Sigmoid colon (tissue), 7 donors: Measurements from ENCODE around the gene INPP5E. TPM values are rescaled to one million over a fixed set of nuclear protein-coding genes. Genes with fewer than 3 reads are reported as not detected.

ENCODE experiments used
- DNase-seq: peaks from one replicate; pipeline ENCODE4 v3.0.0-alpha.2; 2019
- H3K27ac ChIP-seq, 4 donors: fragments of 200-600 bp; sonication (generic); one replicate each; pipeline ENCODE4 v1.5.1; 2016 to 2019; ENCODE audit warnings: mild to moderate bottlenecking in 1 of 4
- H3K27me3 ChIP-seq, 3 donors: fragments of 200-600 bp; sonication (generic); one replicate each; pipeline ENCODE4 v1.5.1; 2019; ENCODE audit warnings: mild to moderate bottlenecking in 1 of 3
- H3K36me3 ChIP-seq, 4 donors: fragments of 200-600 bp; sonication (generic); one replicate each; pipeline ENCODE4 v1.5.1; 2016 to 2019
- H3K4me1 ChIP-seq, 4 donors: fragments of 200-600 bp; sonication (generic); one replicate each; pipeline ENCODE4 v1.5.1; 2017 to 2019
- H3K4me3 ChIP-seq, 4 donors: fragments of 200-600 bp; sonication (generic); one replicate each; pipeline ENCODE4 v1.5.1; 2017 to 2019; ENCODE audit warnings: mild to moderate bottlenecking in 2 of 4, moderate library complexity in 1 of 4
- H3K9me3 ChIP-seq, 4 donors: fragments of 200-600 bp in 3 of 4; sonication (generic) in 3 of 4; one replicate each; pipeline versions ENCODE4 v1.5.1 to v1.6.1; 2013 to 2019
- CTCF ChIP-seq, 4 experiments: fragments of 450-650 bp in 3 of 4; fragments of 200-600 bp in 1 of 4; IDR thresholded peaks; one replicate each; pipeline ENCODE4 v1.5.1; 2016 to 2019; ENCODE audit warnings: antibody characterized with exemption in 4 of 4, mild to moderate bottlenecking in 3 of 4, moderate library complexity in 2 of 4
- EP300 ChIP-seq, 4 donors: sonication (generic); formaldehyde crosslinking; IDR thresholded peaks; one replicate each; pipeline ENCODE4 v1.6.1; 2017; ENCODE audit warnings: antibody characterized with exemption in 4 of 4
- POLR2A ChIP-seq, 2 donors: fragments of 450-650 bp; IDR thresholded peaks; one replicate each; pipeline ENCODE4 v1.6.1; 2016; ENCODE audit warnings: antibody characterized with exemption in 2 of 2, mild to moderate bottlenecking in 2 of 2, moderate library complexity in 2 of 2
- POLR2AphosphoS5 ChIP-seq, 4 donors: sonication (generic); formaldehyde crosslinking; IDR thresholded peaks; one replicate each; pipeline ENCODE4 v1.6.1; 2017; ENCODE audit warnings: antibody characterized with exemption in 4 of 4
- WGBS, 2 donors: extraction: QIAGEN DNeasy Blood & Tissue Kit; methylation state at CpG; one replicate each; pipeline ENCODE4 v1.1.7; 2013; 5-methylcytosine and 5-hydroxymethylcytosine counted together
- intact Hi-C: fragments of 100-400 bp; cut with DNase I; formaldehyde crosslinking; loops from one replicate; pipeline ENCODE4 v1.15.1; 2023
- polyA plus RNA-seq, 3 donors: library from polyadenylated mRNA; stranded (reverse); fragments of 200-250 nt; gene quantifications; one replicate each; pipeline ENCODE4 v1.2.3, GENCODE V29; 2013
- total RNA-seq, 4 donors: library from RNA; depleted of rRNA; stranded (reverse); fragments of >200 nt; gene quantifications; one replicate each; pipeline ENCODE4 v1.1.0, GENCODE V29; 2016
- donor health status: healthy with polysubstance abuse.
- donor health status: Bipolar disorder and iron deficiency.
- donor health status: healthy.

The INPP5E gene
- total and polyA plus RNA-seq, 7 donors: 1.8 to 12.2 (median 5.6) TPM

- no peak overlapping the region for H3K4me3 ChIP-seq
- intact Hi-C loops: no loop called here
- H3K27me3 ChIP-seq: no peaks in the 10 kb centered on the region
- no peaks in the 10 kb centered on the region for H3K9me3 ChIP-seq
- no peak for DNase-seq
- 97 to 98% methylated on average over 23 of the region's 23 CpGs for WGBS, 2 donors
- no peak overlapping the region for H3K27ac ChIP-seq
- TF ChIP-seq POLR2AphosphoS5 (IDR thresholded peaks at IDR 0.05) (no peak), POLR2A (IDR thresholded peaks at IDR 0.05) (no peak)
- H3K36me3 ChIP-seq: peaks cover 62 to 100% (median 90%) of the 10 kb centered on the region in 4 donors
- no peaks in the 10 kb centered on the region for H3K4me1 ChIP-seq
Measured at GRCh38 chr9:136460772-136461325, 21.2 kb upstream of the INPP5E start.

- WGBS, 2 donors: 97% methylated on average over 28 of the region's 28 CpGs
Measured at GRCh38 chr9:136459425-136459824, 19.8 kb upstream of the INPP5E start.

GRCh38 chr9:136457326-136457725 lies 17.7 kb upstream of the INPP5E start:
- 97 to 98% methylated on average over 24 of the region's 24 CpGs for WGBS, 2 donors
- TF ChIP-seq POLR2AphosphoS5 (IDR thresholded peaks at IDR 0.05) (no peak), POLR2A (IDR thresholded peaks at IDR 0.05) (no peak), EP300 (IDR thresholded peaks at IDR 0.05) (no peak), CTCF (IDR thresholded peaks at IDR 0.05) (no peak)
- H3K36me3 ChIP-seq: peaks cover 74 to 99% (median 81%) of the 10 kb centered on the region in 4 donors
- no peak overlapping the region for H3K4me3 ChIP-seq
- no peaks in the 10 kb centered on the region for H3K4me1 ChIP-seq
- H3K27ac ChIP-seq: no peak overlapping the region
- no peaks in the 10 kb centered on the region for H3K27me3 ChIP-seq
- DNase-seq: no peak
- intact Hi-C loops: no loop called here
- no peaks in the 10 kb centered on the region for H3K9me3 ChIP-seq

More at GRCh38 chr9:136459425-136459824, 19.8 kb upstream of the INPP5E start:
- no peaks in the 10 kb centered on the region for H3K9me3 ChIP-seq
- no peak for TF ChIP-seq EP300 (IDR thresholded peaks at IDR 0.05)
- H3K4me3 ChIP-seq: no peak overlapping the region
- H3K4me1 ChIP-seq: no peaks in the 10 kb centered on the region
- intact Hi-C loops: no loop called here
- DNase-seq: no peak
- H3K27me3 ChIP-seq: no peaks in the 10 kb centered on the region
- H3K36me3 ChIP-seq: peaks cover 65 to 100% (median 90%) of the 10 kb centered on the region in 4 donors
- H3K27ac ChIP-seq: no peak overlapping the region

- WGBS, 2 donors: 86 to 91% methylated on average over 9 of the region's 9 CpGs
- H3K9me3 ChIP-seq: no peaks in the 10 kb centered on the region
- no peak for TF ChIP-seq POLR2A (IDR thresholded peaks at IDR 0.05)
- no peak overlapping the region for H3K27ac ChIP-seq
- H3K36me3 ChIP-seq: peaks cover 68 to 97% (median 79%) of the 10 kb centered on the region in 4 donors
- intact Hi-C loops: no loop called here
- DNase-seq: no peak
- H3K4me1 ChIP-seq: no peaks in the 10 kb centered on the region
- H3K27me3 ChIP-seq: no peaks in the 10 kb centered on the region
- H3K4me3 ChIP-seq: no peak overlapping the region
Measured at GRCh38 chr9:136456258-136456657, 16.6 kb upstream of the INPP5E start.

- intact Hi-C loops: no loop called here
- peaks cover 67 to 97% (median 82%) of the 10 kb centered on the region in 4 donors for H3K36me3 ChIP-seq
Measured at GRCh38 chr9:136455043-136456002, 15.7 kb upstream of the INPP5E start.

More at GRCh38 chr9:136455043-136456002, 15.7 kb upstream of the INPP5E start:
- 94 to 96% methylated on average over 43 of the region's 43 CpGs for WGBS, 2 donors
- no peak overlapping the region for H3K27ac ChIP-seq
- no peak for TF ChIP-seq CTCF (IDR thresholded peaks at IDR 0.05)
- TF ChIP-seq EP300 (IDR thresholded peaks at IDR 0.05): no peak
- no peak for TF ChIP-seq POLR2AphosphoS5 (IDR thresholded peaks at IDR 0.05)
- TF ChIP-seq POLR2A (IDR thresholded peaks at IDR 0.05): no peak
- H3K4me3 ChIP-seq: no peak overlapping the region
- H3K4me1 ChIP-seq: no peaks in the 10 kb centered on the region
- DNase-seq: no peak
- H3K9me3 ChIP-seq: no peaks in the 10 kb centered on the region
- no peaks in the 10 kb centered on the region for H3K27me3 ChIP-seq
